ENCODE measurements around the gene COL18A1.

- TF ChIP-seq CTCF (IDR thresholded peaks at IDR 0.05; ENCODE audit: low read depth, low read length) (no peak), EZH2phosphoT487 (IDR thresholded peaks at IDR 0.05; ENCODE audit: low read depth) (no peak)
Measured at GRCh38 chr21:45481566-45481965, 76.6 kb downstream of the COL18A1 start.

Measured in OCI-LY3 (cell line).